Pancreas (tissue), 10 donors: Measurements from ENCODE around the gene FBLN7. TPM values are rescaled to one million over a fixed set of nuclear protein-coding genes. Genes with fewer than 3 reads are reported as not detected.

Source experiments
- ATAC-seq, 4 donors: fragments of 200-7000 bp; cut with Tn5 transposase; one replicate each; pipeline versions ENCODE4 v1.8.0 to v1.9.1; 2020; ENCODE audit warnings: mild to moderate bottlenecking in 4 of 4, moderate library complexity in 4 of 4
- DNase-seq, 6 donors: peaks; one replicate each; pipeline ENCODE4 v3.0.0-alpha.2; 2020
- FAIRE-seq: peaks from 2 replicates; lab custom pipeline; 2012; peaks lifted over from hg19 to GRCh38; lab: Jason Lieb, UNC
- H3K27ac ChIP-seq, 4 donors: fragments of 200-600 bp; sonication (generic); 1 replicate in 3 of 4; 2 replicates in 1 of 4; pipeline versions ENCODE4 v1.5.0 to v1.8.0; 2020
- H3K27me3 ChIP-seq, 4 donors: fragments of 200-600 bp; one replicate each; pipeline ENCODE4 v1.8.0; 2021
- H3K36me3 ChIP-seq, 3 donors: fragments of 200-600 bp; sonication (generic) in 1 of 3; one replicate each; pipeline versions ENCODE4 v1.5.0 to v1.8.0; 2020 to 2021
- H3K4me1 ChIP-seq, 3 donors: fragments of 200-600 bp; one replicate each; pipeline ENCODE4 v1.8.0; 2021
- H3K4me3 ChIP-seq, 4 donors: fragments of 200-600 bp; sonication (generic) in 2 of 4; one replicate each; pipeline versions ENCODE4 v1.5.0 to v1.8.0; 2020 to 2021
- H3K9me3 ChIP-seq, 4 donors: fragments of 200-600 bp; one replicate each; pipeline ENCODE4 v1.8.0; 2021
- WGBS, 2 donors: extraction: QIAGEN DNeasy Blood & Tissue Kit; methylation state at CpG; one replicate each; pipeline ENCODE4 v1.1.7; 2013; 5-methylcytosine and 5-hydroxymethylcytosine counted together
- intact Hi-C, 3 donors: fragments of 100-400 bp; cut with DNase I; formaldehyde crosslinking; loops; one replicate each; pipeline versions ENCODE4 v1.11.1 to v1.14.2; 2022
- polyA plus RNA-seq, 2 donors: library from polyadenylated mRNA; stranded (reverse); fragments of 200-250 nt; gene quantifications; one replicate each; pipeline ENCODE4 v1.2.3, GENCODE V29; 2013
- total RNA-seq, 6 donors: library from RNA; stranded (reverse); fragmentation: NEBNext Ultra II Directional in 4 of 6; extraction: Animal tissue kit (Norgen Biotek cat#: 25700) in 4 of 6; gene quantifications; one replicate each; pipeline versions ENCODE4 v1.2.1 to v1.2.4, GENCODE V29; 2021 to 2023
- TF ChIP-seq, protein P1 (sequence below), 4 donors: fragments of 200-600 bp; sonication (generic) in 3 of 4; IDR thresholded peaks; one replicate each; pipeline versions ENCODE4 v1.5.0 to v1.8.0; 2021; ENCODE audit warnings: antibody characterized with exemption in 4 of 4
- donor health status: healthy with polysubstance abuse.
- donor health status: DM: no; HTN: no; CAD: no; lungs with moderate emphysema.
- donor health status: DM: no; HTN: no; CAD: no.
- donor health status: control.
- donor health status: control.
- donor health status: Bipolar disorder and iron deficiency.
- donor health status: DM: yes; HTN: yes; CAD: no.
- donor health status: DM: no; HTN: no; CAD: no.
- donor health status: DM: no; HTN: no; CAD: no.
- donor health status: DM: yes; HTN: yes; CAD: no.

The FBLN7 gene
- total and polyA plus RNA-seq, 8 donors, result 0.51 to 2.8 (median 0.83) TPM

DNA sequence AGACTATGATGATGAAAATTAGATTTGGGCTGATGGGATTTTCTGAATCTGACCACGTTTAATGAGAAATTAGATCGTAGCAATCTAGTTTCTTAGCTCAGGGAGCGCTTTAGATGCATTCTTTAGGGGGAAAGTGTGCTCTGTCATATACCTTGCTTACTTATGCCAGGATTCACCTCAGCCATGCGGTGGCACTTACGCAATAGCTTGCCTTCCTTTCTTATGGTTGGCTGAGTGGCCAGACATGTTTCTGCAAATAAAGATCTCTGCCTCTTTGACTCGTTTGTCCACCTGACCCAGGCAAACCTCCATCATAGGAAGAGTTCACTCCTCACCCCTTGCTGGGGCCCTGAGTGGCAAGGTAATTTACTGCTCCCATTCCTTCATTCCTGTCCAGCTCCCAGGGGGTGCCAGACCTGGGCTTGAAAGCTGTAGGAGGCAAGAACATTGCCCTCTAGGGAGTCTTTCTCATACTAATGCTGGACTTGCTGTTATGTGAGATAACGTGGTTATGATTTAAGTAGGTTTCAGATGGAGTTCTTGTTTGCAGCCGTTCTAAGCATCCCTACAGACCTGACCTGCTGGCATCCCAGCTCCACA, 57.1 kb downstream of the FBLN7 start:
- WGBS, 2 donors, result 79 to 80% methylated on average over 8 of the region's 8 CpGs
- intact Hi-C loops, result no loop called here

DNA sequence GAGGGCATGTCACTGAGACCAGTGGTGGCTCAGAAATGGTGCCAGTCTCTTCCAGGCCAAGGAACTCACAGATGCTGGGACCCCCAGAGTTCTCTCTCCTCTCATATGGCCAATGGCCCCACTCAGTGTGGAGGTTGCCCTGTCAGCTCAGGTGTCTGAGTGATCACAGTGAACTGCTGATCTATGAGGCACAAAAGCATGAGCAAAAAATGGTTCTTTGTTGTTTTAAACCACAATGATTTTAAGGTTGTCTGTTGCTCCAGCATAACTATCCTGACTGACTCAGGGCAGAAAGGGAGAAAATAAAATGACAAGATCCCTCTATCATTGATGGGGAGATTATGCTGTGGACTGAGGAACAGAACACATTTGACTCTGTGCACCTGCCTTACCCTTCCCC, 57.8 kb downstream of the FBLN7 start:
- intact Hi-C loops, result no loop called here
- no peak for FAIRE-seq
- Histone ChIP-seq H3K27ac (no peak overlapping the region), H3K4me3 (no peak overlapping the region), H3K4me1 (no peaks in the 10 kb centered on the region), H3K27me3 (no peaks in the 10 kb centered on the region), H3K9me3 (no peaks in the 10 kb centered on the region), H3K36me3 (no peaks in the 10 kb centered on the region)
- DNase-seq, result no peak
- ATAC-seq, result no peak
- TF ChIP-seq, protein P1, sequence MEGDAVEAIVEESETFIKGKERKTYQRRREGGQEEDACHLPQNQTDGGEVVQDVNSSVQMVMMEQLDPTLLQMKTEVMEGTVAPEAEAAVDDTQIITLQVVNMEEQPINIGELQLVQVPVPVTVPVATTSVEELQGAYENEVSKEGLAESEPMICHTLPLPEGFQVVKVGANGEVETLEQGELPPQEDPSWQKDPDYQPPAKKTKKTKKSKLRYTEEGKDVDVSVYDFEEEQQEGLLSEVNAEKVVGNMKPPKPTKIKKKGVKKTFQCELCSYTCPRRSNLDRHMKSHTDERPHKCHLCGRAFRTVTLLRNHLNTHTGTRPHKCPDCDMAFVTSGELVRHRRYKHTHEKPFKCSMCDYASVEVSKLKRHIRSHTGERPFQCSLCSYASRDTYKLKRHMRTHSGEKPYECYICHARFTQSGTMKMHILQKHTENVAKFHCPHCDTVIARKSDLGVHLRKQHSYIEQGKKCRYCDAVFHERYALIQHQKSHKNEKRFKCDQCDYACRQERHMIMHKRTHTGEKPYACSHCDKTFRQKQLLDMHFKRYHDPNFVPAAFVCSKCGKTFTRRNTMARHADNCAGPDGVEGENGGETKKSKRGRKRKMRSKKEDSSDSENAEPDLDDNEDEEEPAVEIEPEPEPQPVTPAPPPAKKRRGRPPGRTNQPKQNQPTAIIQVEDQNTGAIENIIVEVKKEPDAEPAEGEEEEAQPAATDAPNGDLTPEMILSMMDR (IDR thresholded peaks at IDR 0.05), result no peak

More for the DNA sequence above, 57.1 kb downstream of the FBLN7 start:
- Histone ChIP-seq H3K4me3 (no peak overlapping the region), H3K27me3 (no peaks in the 10 kb centered on the region), H3K9me3 (no peaks in the 10 kb centered on the region), H3K36me3 (no peaks in the 10 kb centered on the region), H3K4me1 (no peaks in the 10 kb centered on the region), H3K27ac (no peak overlapping the region)
- FAIRE-seq (no peak), ATAC-seq (no peak), DNase-seq (no peak)
- TF ChIP-seq, protein P1 (IDR thresholded peaks at IDR 0.05), result no peak

- Histone ChIP-seq H3K9me3 (no peaks in the 10 kb centered on the region), H3K4me3 (no peak overlapping the region), H3K27ac (no peak overlapping the region), H3K27me3 (no peaks in the 10 kb centered on the region), H3K36me3 (no peaks in the 10 kb centered on the region), H3K4me1 (no peaks in the 10 kb centered on the region)
- intact Hi-C loops, result no loop called here
- ATAC-seq, result no peak
- TF ChIP-seq, protein P1 (IDR thresholded peaks at IDR 0.05), result no peak
- no peak for FAIRE-seq
- 69 to 91% methylated on average over 1 of the region's 1 CpG for WGBS, 2 donors
- no peak for DNase-seq
Measured at GRCh38 chr2:112197868-112198267, 59.7 kb downstream of the FBLN7 start.

DNA sequence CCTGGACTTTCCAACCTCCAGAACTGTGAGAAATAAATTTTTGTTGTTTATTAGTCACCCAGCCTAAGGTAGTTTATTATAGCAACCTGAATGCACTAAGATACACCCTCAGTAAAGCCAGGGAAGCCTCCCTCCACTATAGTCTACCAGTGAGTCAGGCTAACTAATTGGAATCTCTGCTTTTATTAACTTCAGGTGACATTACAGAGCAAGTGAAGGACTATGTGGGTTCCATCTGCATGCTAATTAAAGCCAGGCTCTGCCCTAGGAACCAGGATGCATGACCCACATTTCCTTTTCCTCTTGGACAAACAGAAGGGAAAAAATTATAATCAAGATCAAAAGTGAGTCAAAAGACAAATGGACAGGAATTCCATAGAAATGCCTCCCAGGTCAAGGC, 60.6 kb downstream of the FBLN7 start:
- Histone ChIP-seq H3K36me3 (no peaks in the 10 kb centered on the region), H3K9me3 (no peaks in the 10 kb centered on the region), H3K27ac (no peak overlapping the region), H3K4me1 (no peaks in the 10 kb centered on the region), H3K4me3 (no peak overlapping the region), H3K27me3 (no peaks in the 10 kb centered on the region)
- ATAC-seq (no peak), DNase-seq (no peak), FAIRE-seq (no peak)
- intact Hi-C loops, result no loop called here
- TF ChIP-seq, protein P1 (IDR thresholded peaks at IDR 0.05), result no peak

GRCh38 chr2:112199188-112199587, 61.0 kb downstream of the FBLN7 start:
- Histone ChIP-seq H3K4me1 (no peaks in the 10 kb centered on the region), H3K27me3 (no peaks in the 10 kb centered on the region), H3K4me3 (no peak overlapping the region), H3K27ac (no peak overlapping the region), H3K36me3 (no peaks in the 10 kb centered on the region), H3K9me3 (no peaks in the 10 kb centered on the region)
- ATAC-seq (no peak), FAIRE-seq (no peak), DNase-seq (no peak)
- TF ChIP-seq, protein P1 (IDR thresholded peaks at IDR 0.05), result no peak
- intact Hi-C loops, result no loop called here
- WGBS, 2 donors, result 78 to 88% methylated on average over 3 of the region's 3 CpGs
